T-helper 17 cell (primary cell): ENCODE data around the gene TOX3. TPM values are rescaled to one million over a fixed set of nuclear protein-coding genes. Genes with fewer than 3 reads are reported as not detected.

Experiments used
- ATAC-seq: fragments of 150-1000 bp; cut with Tn5 transposase; 2 replicates; pipeline ENCODE4 v1.10.0; 2021; ENCODE audit warnings: mild to moderate bottlenecking, moderate library complexity
- DNase-seq, 3 donors: peaks; one replicate each; pipeline versions ENCODE4 v3.0.0 to v3.0.0-alpha.2; 2020 to 2021
- H3K9me3 ChIP-seq: one replicate; pipeline ENCODE4 v1.7.0; 2013; ENCODE audit warnings: low read length, mild to moderate bottlenecking; ENCODE audit not compliant: control insufficient read depth, poor library complexity, severe bottlenecking
- H3K27ac Mint-ChIP-seq: one replicate; pipeline ENCODE4 v1.8.0; 2022; ENCODE audit warnings: mild to moderate bottlenecking, moderate library complexity, mixed read lengths
- H3K27me3 Mint-ChIP-seq: one replicate; pipeline ENCODE4 v1.8.0; 2022; ENCODE audit warnings: mixed read lengths
- H3K36me3 Mint-ChIP-seq: one replicate; pipeline ENCODE4 v1.8.0; 2022; ENCODE audit warnings: low read depth, mixed read lengths
- H3K4me1 Mint-ChIP-seq: one replicate; pipeline ENCODE4 v1.8.0; 2022; ENCODE audit warnings: mild to moderate bottlenecking, mixed read lengths
- H3K4me3 Mint-ChIP-seq: one replicate; pipeline ENCODE4 v1.8.0; 2022; ENCODE audit warnings: mild to moderate bottlenecking, moderate library complexity, mixed read lengths
- total RNA-seq, 4 donors: library from RNA in 2 of 4; stranded (reverse) in 2 of 4; gene quantifications; one replicate each; pipeline ENCODE4 v1.2.3 and lab custom pipeline; 2022 to 2026

TOX3 gene
- total RNA-seq, 2 donors from 2014 or later = not detected

DNA sequence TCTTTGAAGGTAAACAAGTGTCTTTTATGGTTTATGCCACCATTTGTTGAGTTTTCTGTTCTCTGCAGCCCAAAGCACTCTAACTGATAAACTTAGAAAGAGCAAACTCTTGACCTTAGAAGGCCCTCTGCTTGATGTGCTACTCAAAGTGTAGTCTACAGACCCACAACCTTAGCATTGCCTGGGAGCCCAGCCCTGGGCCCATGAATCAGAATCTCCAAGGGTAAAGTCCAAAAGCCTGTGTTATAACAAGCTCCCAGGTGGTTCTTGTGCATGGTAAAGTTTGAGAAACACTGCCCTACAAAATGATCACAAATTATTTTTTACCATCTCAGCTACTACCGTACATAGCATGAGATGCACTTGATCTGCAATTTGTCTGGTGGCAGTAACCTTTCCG, 6.0 kb downstream of the TOX3 start:
- Mint-ChIP-seq H3K4me3 (no peak overlapping the region), H3K27me3 (peaks cover 24% of the 10 kb centered on the region), H3K27ac (no peak overlapping the region), H3K36me3 (no peaks in the 10 kb centered on the region), H3K4me1 (no peaks in the 10 kb centered on the region)
- H3K9me3 ChIP-seq = no peaks in the 10 kb centered on the region
- ATAC-seq (no peak), DNase-seq (no peak)

DNA sequence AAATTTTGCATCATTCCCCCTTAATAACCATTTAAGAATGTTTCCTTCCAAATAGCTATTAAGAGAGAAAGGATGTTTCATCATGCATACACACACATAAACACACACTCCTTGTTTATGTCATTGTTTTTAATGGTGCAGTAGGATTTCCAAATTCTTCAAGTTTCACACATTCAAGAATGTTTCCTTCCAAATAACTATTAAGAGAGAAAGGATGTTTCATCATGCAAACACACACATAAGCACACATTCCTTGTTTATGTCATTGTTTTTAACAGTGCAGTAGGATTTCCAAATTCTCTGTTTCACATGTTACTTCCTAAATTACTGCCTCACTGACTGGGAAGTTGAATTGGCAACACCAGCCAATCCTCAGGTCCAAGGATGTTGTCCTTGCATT, 7.8 kb downstream of the TOX3 start:
- no peaks in the 10 kb centered on the region for H3K9me3 ChIP-seq
- DNase-seq (no peak), ATAC-seq (no peak)
- Mint-ChIP-seq H3K27ac (no peak overlapping the region), H3K36me3 (no peaks in the 10 kb centered on the region), H3K4me3 (no peak overlapping the region), H3K4me1 (no peaks in the 10 kb centered on the region), H3K27me3 (peaks cover 10% of the 10 kb centered on the region)

DNA sequence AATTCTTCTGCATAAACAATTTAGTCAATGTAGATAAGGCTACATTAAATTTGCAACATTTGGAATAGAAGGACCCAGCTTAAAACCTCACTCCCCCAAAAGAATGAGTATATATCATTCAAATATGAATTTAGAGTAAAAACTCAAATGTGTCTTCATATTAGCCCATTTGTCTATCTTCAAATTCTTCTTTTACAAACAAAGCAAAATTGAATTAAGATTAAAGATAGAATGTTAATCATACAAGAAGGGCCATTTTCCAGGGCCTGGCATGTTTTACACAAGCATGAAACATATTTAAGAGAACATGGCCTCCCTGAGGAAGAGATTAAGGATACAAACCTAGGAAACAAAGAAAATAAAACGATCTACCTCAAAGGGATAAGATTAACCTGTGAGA, 8.4 kb downstream of the TOX3 start:
- ATAC-seq (no peak), DNase-seq (no peak)
- H3K9me3 ChIP-seq = no peaks in the 10 kb centered on the region
- H3K27me3 Mint-ChIP-seq = peaks cover 6% of the 10 kb centered on the region
- H3K36me3 Mint-ChIP-seq = no peaks in the 10 kb centered on the region
- no peaks in the 10 kb centered on the region for H3K4me1 Mint-ChIP-seq
- no peak overlapping the region for H3K4me3 Mint-ChIP-seq
- H3K27ac Mint-ChIP-seq = no peak overlapping the region

DNA sequence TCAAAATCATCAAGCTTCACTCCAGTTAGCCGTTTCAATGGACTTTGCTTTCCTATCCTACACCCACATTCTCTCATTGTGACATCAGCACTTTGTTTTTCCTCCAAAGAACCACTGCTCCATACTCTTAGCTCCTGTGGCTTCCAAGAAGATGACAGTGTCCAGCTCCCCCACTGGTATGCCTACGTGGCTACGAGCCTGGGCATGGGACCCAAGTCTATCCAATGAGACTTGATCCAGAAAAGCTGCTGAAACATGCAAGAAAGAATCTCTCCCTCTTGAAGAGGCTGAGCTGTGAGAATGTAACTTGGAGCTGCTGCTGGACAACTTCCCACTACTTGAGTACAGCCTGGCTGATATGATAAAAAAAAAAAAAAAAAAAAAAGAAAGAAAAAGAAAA, 9.4 kb downstream of the TOX3 start:
- no peaks in the 10 kb centered on the region for H3K9me3 ChIP-seq
- H3K36me3 Mint-ChIP-seq = no peaks in the 10 kb centered on the region
- no peaks in the 10 kb centered on the region for H3K4me1 Mint-ChIP-seq
- no peak overlapping the region for H3K27ac Mint-ChIP-seq
- DNase-seq (no peak), ATAC-seq (no peak)
- H3K27me3 Mint-ChIP-seq = no peaks in the 10 kb centered on the region
- H3K4me3 Mint-ChIP-seq = no peak overlapping the region

DNA sequence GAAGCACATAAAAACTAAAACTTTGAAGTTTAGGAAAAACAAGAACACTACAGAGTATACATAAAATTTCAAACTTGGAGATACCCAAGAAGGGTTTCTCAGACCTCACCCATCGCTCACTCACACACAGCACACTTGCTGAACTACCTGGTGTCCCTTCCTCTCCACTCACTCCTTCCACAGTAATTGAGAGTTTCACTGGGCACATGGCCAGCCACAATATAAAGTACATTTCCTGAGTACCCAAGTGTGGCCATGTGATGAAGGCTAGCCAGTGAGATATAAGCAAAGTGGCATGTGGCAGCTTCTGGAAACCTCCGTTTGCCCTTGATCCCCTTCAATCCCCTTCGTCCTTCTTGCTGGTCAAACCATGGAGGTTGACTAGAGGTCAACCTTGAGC, 11.9 kb downstream of the TOX3 start:
- Mint-ChIP-seq H3K27ac (no peak overlapping the region), H3K27me3 (no peaks in the 10 kb centered on the region), H3K4me3 (no peak overlapping the region), H3K4me1 (no peaks in the 10 kb centered on the region), H3K36me3 (no peaks in the 10 kb centered on the region)
- no peak for ATAC-seq
- H3K9me3 ChIP-seq = no peaks in the 10 kb centered on the region
- no peak for DNase-seq

DNA sequence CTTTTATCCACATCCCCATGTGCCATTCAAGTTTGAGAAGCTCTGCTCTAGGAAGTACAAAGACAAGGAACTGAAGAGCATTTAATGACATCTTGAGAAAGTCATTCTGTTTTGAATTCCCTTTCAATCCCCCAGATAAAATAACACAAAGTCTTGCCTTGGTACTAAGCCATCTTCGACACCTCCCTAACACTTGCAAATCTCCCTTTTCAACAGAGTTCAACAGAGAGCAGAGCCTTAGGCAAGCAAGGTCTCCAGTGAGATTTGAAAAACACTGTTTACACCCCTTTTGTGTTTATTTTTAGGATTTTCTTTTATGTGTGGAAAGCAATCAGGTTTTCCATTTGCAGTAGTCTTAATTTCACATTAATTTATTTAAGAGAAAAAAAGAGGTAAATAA, 13.6 kb downstream of the TOX3 start:
- Mint-ChIP-seq H3K4me1 (no peaks in the 10 kb centered on the region), H3K27ac (no peak overlapping the region), H3K27me3 (no peaks in the 10 kb centered on the region), H3K36me3 (no peaks in the 10 kb centered on the region), H3K4me3 (no peak overlapping the region)
- DNase-seq (no peak), ATAC-seq (no peak)
- H3K9me3 ChIP-seq = no peaks in the 10 kb centered on the region

DNA sequence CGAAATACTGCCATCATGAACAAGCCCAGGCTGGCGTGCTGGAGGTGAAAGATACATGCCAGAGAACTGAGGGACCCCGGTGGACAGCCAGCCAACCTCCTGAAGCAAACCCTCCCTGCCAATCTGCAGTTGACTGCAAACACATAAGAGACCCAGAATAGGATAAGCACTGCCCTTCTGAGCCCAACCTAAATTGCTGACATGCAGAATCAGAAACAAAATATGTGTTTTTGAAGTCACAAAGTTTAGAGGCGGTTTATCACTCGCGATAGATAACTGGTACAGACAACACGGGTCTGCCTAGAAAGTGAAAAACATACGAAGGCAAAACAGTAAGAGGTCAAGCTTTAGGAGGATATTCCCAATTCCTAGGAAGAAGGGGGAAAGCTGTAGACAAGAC, 14.6 kb downstream of the TOX3 start:
- DNase-seq = no peak
- H3K27ac Mint-ChIP-seq = no peak overlapping the region
- no peaks in the 10 kb centered on the region for H3K36me3 Mint-ChIP-seq
- no peaks in the 10 kb centered on the region for H3K9me3 ChIP-seq
- no peak overlapping the region for H3K4me3 Mint-ChIP-seq
- H3K27me3 Mint-ChIP-seq = no peaks in the 10 kb centered on the region
- no peak for ATAC-seq
- H3K4me1 Mint-ChIP-seq = no peaks in the 10 kb centered on the region

DNA sequence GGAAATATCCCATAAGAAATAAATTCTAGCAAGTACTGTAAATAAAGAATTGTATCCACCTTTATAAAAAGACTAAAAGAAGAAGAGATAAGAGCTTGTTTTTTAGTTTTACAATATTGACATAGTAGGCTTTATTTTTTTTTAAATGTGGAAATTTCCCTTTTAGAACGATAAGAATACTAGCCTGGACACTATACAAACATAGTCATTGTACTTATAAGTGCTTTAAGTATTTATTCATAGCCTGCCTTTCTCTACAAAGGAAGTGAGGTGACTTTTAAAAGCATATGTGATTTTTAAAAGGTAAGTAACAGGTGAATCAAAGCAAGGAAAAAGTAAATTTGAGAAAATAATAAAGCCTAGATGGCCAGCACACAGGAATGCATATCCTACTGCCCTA, 17.7 kb downstream of the TOX3 start:
- H3K9me3 ChIP-seq = no peaks in the 10 kb centered on the region
- no peaks in the 10 kb centered on the region for H3K4me1 Mint-ChIP-seq
- ATAC-seq (no peak), DNase-seq (no peak)
- H3K27ac Mint-ChIP-seq = no peak overlapping the region
- H3K27me3 Mint-ChIP-seq = no peaks in the 10 kb centered on the region
- no peak overlapping the region for H3K4me3 Mint-ChIP-seq
- no peaks in the 10 kb centered on the region for H3K36me3 Mint-ChIP-seq

DNA sequence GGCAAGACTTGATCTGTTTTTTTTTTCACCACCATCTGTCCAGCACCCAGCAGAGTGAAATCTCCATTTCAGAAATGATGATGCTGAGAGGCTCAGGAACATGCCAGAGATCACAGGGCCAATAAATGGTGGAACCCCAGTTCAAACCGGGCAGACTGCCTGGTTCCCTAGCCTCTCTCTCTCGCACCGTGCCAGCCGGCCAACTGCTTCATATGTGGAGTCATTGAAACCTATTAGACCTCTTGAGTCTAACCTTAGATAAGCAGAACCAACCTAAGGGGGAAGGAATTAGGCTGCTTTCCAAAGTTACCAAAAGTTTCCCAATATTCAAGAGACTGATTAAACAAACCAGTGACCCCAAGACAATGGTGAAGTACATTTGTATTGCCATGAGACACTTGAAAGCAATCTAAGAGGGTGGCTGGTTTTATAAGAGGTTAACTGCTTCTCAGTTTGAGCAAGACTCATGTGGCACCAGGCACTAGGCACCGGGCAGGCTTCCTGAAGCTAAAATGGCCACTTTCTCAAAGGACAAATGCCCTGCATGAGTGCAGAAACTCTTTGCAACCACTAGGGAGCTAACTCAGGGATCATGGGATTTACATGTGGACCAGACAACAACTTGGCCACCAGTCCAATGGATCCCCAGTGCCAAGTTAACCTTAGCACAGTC, 18.4 kb downstream of the TOX3 start:
- Mint-ChIP-seq H3K4me1 (no peaks in the 10 kb centered on the region), H3K27me3 (no peaks in the 10 kb centered on the region), H3K4me3 (no peak overlapping the region), H3K36me3 (no peaks in the 10 kb centered on the region), H3K27ac (no peak overlapping the region)
- no peaks in the 10 kb centered on the region for H3K9me3 ChIP-seq
- DNase-seq (no peak), ATAC-seq (no peak)

DNA sequence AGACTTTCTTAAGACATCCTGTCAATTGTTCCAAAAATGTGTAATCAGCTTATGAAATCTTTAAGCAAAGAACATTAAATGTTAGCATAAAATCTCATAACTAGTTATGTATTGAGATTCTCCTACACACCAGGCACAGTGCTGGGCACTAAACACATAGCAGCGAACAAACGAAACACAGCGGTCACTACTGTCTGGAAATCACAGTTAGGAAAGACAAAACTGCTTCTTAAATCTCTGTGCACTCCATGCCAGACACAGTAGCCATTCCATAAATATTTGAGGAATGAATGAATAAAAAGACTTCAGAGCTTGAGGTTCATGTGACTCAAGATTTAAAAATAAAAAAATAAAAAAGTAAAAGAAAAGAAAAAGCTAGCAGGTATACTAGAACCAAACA, 20.1 kb downstream of the TOX3 start:
- Mint-ChIP-seq H3K4me1 (no peaks in the 10 kb centered on the region), H3K36me3 (no peaks in the 10 kb centered on the region), H3K27ac (no peak overlapping the region), H3K4me3 (no peak overlapping the region), H3K27me3 (no peaks in the 10 kb centered on the region)
- no peaks in the 10 kb centered on the region for H3K9me3 ChIP-seq
- DNase-seq = no peak
- no peak for ATAC-seq

DNA sequence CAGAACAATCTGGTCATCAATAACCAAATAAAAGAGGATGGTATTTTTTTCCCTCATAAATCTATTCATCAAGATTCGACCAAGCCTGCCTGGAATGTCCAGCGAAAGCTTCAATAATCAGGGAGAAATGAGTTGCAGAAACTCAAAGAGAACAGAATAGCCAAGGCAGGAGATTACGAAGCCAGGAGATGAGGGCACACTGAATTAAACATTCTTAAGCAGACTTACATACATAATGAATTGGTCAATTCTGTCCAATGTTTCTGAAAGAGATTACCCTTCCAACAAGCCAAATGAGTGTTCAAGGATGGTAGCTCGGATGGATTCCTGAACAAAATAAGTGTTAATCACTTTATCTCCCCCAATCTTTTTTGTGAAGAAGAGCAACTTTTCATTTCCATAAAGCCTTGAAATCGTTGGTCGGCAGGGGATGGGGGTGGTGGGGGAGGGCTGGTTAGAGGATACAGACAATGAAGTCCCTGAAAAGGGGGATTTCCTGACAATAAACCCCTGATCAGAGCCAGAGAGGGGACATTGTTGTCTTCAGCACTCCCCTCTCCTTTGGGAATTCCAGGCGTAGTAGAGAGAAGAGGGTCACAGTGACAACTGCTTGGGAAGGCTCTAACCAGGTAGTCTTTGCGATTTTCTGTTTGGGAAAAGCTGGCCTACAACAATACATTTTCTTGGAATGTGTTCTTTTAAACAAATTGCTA, 20.7 kb downstream of the TOX3 start:
- H3K4me3 Mint-ChIP-seq = no peak overlapping the region
- no peaks in the 10 kb centered on the region for H3K27me3 Mint-ChIP-seq
- ATAC-seq = no peak
- no peaks in the 10 kb centered on the region for H3K36me3 Mint-ChIP-seq
- no peak for DNase-seq
- H3K4me1 Mint-ChIP-seq = no peaks in the 10 kb centered on the region
- H3K27ac Mint-ChIP-seq = no peak overlapping the region
- no peaks in the 10 kb centered on the region for H3K9me3 ChIP-seq

DNA sequence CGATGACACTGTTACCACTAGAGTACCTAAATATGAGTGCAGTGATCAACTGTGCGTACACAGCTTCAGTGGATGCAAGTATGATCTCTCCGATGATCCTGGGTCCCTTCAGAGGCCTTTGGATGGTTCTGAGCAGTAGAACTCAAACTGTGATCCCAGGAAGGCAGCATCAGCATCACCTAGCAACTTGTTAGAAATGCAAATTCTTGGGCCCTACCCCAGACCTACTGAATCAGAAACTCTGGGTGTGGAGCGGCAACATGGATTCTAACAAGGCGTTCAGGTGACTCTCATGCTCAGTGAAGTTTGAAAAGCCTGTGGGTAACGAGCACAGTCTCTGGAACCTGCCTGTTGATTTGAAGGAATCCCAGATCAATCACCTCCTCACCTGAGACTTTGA, 25.4 kb downstream of the TOX3 start:
- no peaks in the 10 kb centered on the region for H3K27me3 Mint-ChIP-seq
- no peak overlapping the region for H3K4me3 Mint-ChIP-seq
- ATAC-seq = no peak
- no peaks in the 10 kb centered on the region for H3K36me3 Mint-ChIP-seq
- no peak overlapping the region for H3K27ac Mint-ChIP-seq
- no peaks in the 10 kb centered on the region for H3K9me3 ChIP-seq
- H3K4me1 Mint-ChIP-seq = no peaks in the 10 kb centered on the region
- no peak for DNase-seq

DNA sequence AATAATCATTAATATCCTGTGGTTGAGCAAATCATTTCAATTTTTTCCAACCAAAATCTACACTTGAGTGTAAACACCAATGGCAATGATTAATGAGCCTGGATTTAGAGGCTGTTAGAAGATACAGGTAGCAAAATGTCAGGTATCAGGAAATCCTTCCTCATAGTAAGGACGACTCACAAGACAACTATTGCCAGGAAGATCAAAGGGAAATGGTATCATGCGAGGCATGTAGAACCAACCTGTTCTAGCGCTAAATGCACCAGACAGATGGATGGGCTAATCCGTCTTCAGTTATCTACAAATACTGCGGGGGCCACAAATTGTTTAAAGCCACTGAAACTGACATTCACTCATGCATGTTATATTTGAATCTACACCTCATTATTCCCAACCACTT, 28.1 kb downstream of the TOX3 start:
- ATAC-seq = no peak
- no peak for DNase-seq
- Mint-ChIP-seq H3K4me1 (no peaks in the 10 kb centered on the region), H3K4me3 (no peak overlapping the region), H3K27ac (no peak overlapping the region), H3K36me3 (no peaks in the 10 kb centered on the region), H3K27me3 (no peaks in the 10 kb centered on the region)
- no peaks in the 10 kb centered on the region for H3K9me3 ChIP-seq

DNA sequence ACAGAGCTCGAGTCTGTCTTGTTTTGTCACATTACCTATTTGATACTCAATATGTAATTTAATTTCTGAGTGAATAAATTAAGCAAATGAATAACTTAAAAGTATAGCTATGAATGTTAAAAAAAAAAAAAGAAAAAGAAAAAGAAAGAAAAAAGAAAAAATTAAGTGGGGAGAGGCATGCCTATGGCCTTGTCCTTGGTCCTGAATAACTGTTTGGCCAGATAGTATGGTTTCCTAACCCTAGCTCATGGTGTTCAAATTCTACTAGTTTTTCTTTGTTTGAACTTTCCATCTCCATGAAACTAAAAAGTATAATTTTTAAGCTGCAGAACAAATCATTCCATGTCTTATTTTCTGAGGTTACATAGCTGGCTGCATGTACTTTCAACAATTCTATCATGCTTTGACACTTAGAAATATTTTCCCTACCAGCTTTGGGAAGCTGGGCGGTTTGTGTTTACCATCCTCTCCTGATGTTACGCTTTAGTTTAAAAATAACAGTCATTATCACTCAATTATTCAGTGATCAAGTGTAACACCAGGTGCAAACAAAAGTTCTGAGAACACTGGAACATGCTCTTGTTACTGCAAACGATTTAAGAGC, 31.8 kb downstream of the TOX3 start:
- DNase-seq = no peak
- no peak for ATAC-seq
- Mint-ChIP-seq H3K27ac (no peak overlapping the region), H3K4me1 (no peaks in the 10 kb centered on the region), H3K36me3 (no peaks in the 10 kb centered on the region), H3K27me3 (no peaks in the 10 kb centered on the region), H3K4me3 (no peak overlapping the region)
- H3K9me3 ChIP-seq = no peaks in the 10 kb centered on the region
